Thoracic aorta (tissue), 2 donors: Measurements from ENCODE around the gene FOXA3. TPM values are rescaled to one million over a fixed set of nuclear protein-coding genes. Genes with fewer than 3 reads are reported as not detected.
A peak's percentile ranks its signal among the peaks of the same experiment; 100 is the strongest.

Experiments
- ATAC-seq: fragments of 150-250 bp; one replicate; pipeline ENCODE4 v1.8.0; 2017; ENCODE audit warnings: low read depth; ENCODE audit not compliant: insufficient number of reproducible peaks, low FRiP score
- DNase-seq: peaks from one replicate; pipeline ENCODE4 v3.0.0-alpha.2; 2020; ENCODE audit warnings: low spot score
- H3K27ac ChIP-seq, 2 donors: fragments of 200-600 bp; sonication (generic); 1 replicate in 1 of 2; 2 replicates in 1 of 2; pipeline ENCODE4 v1.5.1; 2016; ENCODE audit warnings: mild to moderate bottlenecking in 2 of 2, moderate library complexity in 2 of 2
- H3K27me3 ChIP-seq: fragments of 200-600 bp; sonication (generic); replicated peaks from 2 replicates; pipeline ENCODE4 v1.6.0; 2016; ENCODE audit warnings: mild to moderate bottlenecking; ENCODE audit not compliant: insufficient read depth
- H3K36me3 ChIP-seq: fragments of 200-600 bp; sonication (generic); one replicate; pipeline ENCODE4 v1.5.1; 2016
- H3K4me1 ChIP-seq, 2 donors: fragments of 200-600 bp; sonication (generic); 1 replicate in 1 of 2; 2 replicates in 1 of 2; pipeline versions ENCODE4 v1.5.1 to v1.6.0; 2016; ENCODE audit warnings: low read depth in 2 of 2, mild to moderate bottlenecking in 1 of 2; ENCODE audit not compliant: control insufficient read depth in 1 of 2
- H3K4me3 ChIP-seq: fragments of 200-600 bp; sonication (generic); 2 replicates; pipeline ENCODE4 v1.5.1; 2016; ENCODE audit warnings: mild to moderate bottlenecking
- H3K9me3 ChIP-seq: fragments of 200-600 bp; sonication (generic); 2 replicates; pipeline ENCODE4 v1.5.1; 2016
- total RNA-seq, 2 donors: library from RNA; depleted of rRNA; stranded (reverse); fragments of >200 nt; gene quantifications; one replicate each; pipeline versions ENCODE4 v1.1.0 to v1.2.3, GENCODE V29; 2016
- TF ChIP-seq, protein P1 (sequence below): fragments of 200-600 bp; sonication (generic); IDR thresholded peaks from one replicate; pipeline ENCODE4 v1.5.1; 2019; ENCODE audit warnings: antibody characterized with exemption

The FOXA3 gene
- total RNA-seq, 2 donors from 2014 or later, result not detected

DNA sequence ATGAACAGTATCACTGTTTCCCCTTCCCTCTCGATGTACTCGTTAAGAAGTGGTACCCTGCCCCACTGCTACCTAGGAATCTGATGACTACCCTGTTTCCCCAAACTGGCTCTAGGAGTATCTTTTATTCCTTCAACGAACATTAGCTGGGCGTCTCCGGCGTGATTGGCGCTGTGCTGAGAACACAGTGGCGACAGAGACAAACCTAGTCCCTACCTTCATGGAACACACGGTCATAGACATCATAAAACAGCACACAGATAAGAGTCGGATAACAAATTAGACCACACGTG lies 1.9 kb upstream of the FOXA3 start:
- Histone ChIP-seq H3K36me3 (peaks cover 11% of the 10 kb centered on the region), H3K4me3 (peak overlapping the region; percentile 85), H3K27me3 (peaks cover 9% of the 10 kb centered on the region), H3K27ac (peak overlapping the region; percentile 84), H3K4me1 (peaks cover 13 to 30% of the 10 kb centered on the region in 2 donors), H3K9me3 (no peaks in the 10 kb centered on the region)
- DNase-seq (no peak), ATAC-seq (no peak)
- TF ChIP-seq, protein P1, sequence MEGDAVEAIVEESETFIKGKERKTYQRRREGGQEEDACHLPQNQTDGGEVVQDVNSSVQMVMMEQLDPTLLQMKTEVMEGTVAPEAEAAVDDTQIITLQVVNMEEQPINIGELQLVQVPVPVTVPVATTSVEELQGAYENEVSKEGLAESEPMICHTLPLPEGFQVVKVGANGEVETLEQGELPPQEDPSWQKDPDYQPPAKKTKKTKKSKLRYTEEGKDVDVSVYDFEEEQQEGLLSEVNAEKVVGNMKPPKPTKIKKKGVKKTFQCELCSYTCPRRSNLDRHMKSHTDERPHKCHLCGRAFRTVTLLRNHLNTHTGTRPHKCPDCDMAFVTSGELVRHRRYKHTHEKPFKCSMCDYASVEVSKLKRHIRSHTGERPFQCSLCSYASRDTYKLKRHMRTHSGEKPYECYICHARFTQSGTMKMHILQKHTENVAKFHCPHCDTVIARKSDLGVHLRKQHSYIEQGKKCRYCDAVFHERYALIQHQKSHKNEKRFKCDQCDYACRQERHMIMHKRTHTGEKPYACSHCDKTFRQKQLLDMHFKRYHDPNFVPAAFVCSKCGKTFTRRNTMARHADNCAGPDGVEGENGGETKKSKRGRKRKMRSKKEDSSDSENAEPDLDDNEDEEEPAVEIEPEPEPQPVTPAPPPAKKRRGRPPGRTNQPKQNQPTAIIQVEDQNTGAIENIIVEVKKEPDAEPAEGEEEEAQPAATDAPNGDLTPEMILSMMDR, result no peak

DNA sequence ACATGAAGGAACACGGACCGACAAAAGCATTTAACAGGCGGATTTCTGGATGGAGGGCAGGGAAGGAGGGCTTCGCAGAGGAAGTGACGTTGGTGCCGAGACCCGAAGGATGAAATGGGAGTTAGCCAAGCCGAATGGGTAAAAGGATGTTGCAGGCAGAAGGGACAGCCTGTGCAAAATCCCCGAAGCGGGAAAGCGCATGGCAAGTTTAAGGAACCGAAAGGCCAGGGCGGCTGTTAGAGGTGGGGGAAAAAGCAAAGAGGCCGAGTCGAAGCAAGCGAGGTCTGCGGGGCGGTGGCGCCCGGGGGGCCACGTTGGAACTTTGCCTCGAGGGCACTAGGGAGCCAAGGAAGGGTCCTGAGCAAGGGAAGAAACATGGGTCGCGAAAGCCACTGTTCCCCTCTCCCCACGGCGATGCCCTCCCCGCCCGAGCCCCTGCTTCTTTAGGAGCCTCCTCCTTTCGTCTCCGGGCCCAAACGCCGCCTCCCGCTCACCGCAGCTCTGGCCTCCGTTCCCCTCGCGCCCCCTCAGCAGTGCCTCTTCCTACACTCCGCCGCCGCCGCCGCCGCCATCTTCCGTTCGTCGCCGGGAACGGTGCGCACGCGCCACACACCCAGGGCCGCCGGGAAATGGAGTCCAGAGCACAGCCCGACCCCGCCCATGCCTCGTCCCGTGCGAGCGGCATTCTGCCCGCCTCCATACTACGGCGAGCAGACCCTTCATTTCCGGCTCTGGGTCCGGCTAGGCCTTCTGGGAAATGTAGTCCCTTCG lies 1.4 kb upstream of the FOXA3 start, which contains the start of gene SYMPK:
SYMPK (minus strand) TSS at position 584 of the 771 bp plus-strand sequence. CDS start 8,652 bp downstream, outside the sequence.
- no peaks in the 10 kb centered on the region for H3K9me3 ChIP-seq
- H3K36me3 ChIP-seq, result peaks cover 11% of the 10 kb centered on the region
- TF ChIP-seq, protein P1, result no peak
- peaks cover 9% of the 10 kb centered on the region for H3K27me3 ChIP-seq
- H3K4me3 ChIP-seq, result peak within 1 kb of the TSS; percentile 85
- H3K27ac ChIP-seq, result peak within 1 kb of the TSS; percentile 84
- peaks cover 13 to 30% of the 10 kb centered on the region in 2 donors for H3K4me1 ChIP-seq
- ATAC-seq, result peak; percentile 98
- DNase-seq, result peak; percentile 95

DNA sequence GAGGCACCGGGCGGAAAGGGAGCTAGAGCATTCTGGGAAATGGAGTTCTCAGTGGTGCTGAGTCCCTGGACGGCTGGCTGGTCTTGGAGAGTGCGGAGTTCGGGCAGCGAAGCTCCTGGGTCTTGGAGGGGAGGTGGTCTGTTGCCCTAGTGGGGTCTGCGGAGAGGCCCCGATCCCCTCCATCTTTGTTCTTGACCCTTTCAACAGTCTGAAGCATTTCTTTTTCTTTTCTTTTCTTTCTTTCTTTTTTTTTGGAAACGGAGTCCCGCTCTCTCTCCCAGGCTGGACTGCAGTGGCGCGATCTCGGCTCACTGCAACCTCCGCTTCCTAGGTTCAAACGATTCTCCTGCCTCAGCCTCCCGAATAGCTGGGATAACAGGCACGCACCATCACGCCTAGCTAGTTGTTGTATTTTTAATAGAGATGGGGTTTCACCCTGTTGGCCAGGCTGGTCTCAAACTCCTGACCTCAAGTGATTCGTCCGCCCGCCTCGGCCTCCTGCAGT lies 739 bp upstream of the FOXA3 start:
- TF ChIP-seq, protein P1, result no peak
- Histone ChIP-seq H3K27ac (no peak overlapping the region), H3K27me3 (peaks cover 9% of the 10 kb centered on the region), H3K9me3 (no peaks in the 10 kb centered on the region), H3K36me3 (peaks cover 5% of the 10 kb centered on the region), H3K4me3 (peak overlapping the region; percentile 85), H3K4me1 (peaks cover 13 to 30% of the 10 kb centered on the region in 2 donors)
- ATAC-seq (no peak), DNase-seq (no peak)

DNA sequence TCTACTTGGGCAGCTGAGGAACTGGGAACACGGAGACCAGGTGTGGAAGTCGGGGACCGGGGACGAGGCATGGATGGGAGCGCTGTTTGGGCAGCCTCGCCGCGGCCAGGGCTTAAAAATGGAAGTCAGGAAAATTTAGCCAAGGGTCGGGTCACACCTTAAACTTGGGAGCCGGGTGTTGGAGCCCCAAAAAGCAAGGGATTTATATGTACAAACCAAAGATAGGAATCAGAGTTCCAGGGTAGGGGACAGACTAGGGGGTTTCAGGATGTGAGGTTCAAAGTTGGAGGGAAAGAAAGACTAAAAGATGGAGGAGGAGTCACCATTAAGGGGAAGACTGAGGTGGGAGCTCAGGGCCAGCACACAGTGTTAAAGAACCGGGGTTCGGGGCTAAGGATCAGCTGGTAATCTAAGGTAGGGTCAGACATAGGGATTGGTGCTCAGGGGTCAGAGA lies 530 bp downstream of the FOXA3 start:
- Histone ChIP-seq H3K27ac (no peak overlapping the region), H3K9me3 (no peaks in the 10 kb centered on the region), H3K4me3 (peak overlapping the region; percentile 85), H3K36me3 (no peaks in the 10 kb centered on the region), H3K4me1 (peaks cover 13 to 30% of the 10 kb centered on the region in 2 donors), H3K27me3 (peaks cover 9% of the 10 kb centered on the region)
- DNase-seq, result no peak
- TF ChIP-seq, protein P1, result no peak
- ATAC-seq, result no peak

DNA sequence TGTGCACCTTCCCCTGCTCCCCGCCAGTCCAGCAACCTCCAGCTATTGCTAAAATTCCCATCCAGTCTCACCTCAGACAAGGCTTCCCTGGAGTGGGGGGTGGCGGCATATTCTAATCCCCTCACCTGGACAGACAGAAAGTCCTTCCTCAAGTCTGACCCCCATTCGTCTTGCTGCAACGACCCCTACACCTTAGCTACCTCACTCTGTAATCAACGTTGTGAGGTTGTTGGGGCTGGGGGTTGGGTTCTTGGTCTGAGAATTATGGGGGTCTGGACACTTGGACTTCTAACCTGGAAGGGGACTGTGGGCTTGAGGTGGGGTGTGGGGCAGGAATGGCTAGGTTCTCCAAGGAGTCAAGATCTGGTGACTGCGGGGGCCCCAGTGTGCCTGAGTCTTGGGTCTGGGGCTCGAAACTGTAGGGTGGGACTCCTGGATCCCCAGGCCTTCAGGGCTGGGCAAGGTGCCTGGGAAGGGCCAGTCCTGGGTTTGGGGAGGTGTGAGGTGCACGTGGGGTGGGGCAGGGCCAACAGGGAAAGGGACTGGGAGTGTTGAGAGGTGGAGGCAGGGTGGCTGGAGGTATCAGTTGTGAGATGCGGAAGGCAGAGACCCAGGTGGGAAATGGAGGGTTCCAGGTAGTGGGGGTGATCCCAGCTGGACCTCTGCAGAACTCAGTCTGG lies 1.3 kb downstream of the FOXA3 start:
- no peak overlapping the region for H3K27ac ChIP-seq
- H3K27me3 ChIP-seq, result peaks cover 9% of the 10 kb centered on the region
- H3K9me3 ChIP-seq, result no peaks in the 10 kb centered on the region
- TF ChIP-seq, protein P1, result no peak
- H3K4me3 ChIP-seq, result no peak overlapping the region
- no peaks in the 10 kb centered on the region for H3K36me3 ChIP-seq
- DNase-seq (no peak), ATAC-seq (no peak)
- peaks cover 13 to 30% of the 10 kb centered on the region in 2 donors for H3K4me1 ChIP-seq
